HG03439 (cell line): Measurements from ENCODE around the gene CRB3.
"Not testable (repeated sequence)": the region's sequence is repeated elsewhere in the genome, so short reads cannot be mapped to it uniquely, and the experiment has no call there.

Experiments
- ATAC-seq: cut with Tn5 transposase; IDR thresholded peaks from one replicate; pipeline ENCODE4 v1.9.1; 2021; ENCODE audit warnings: mild to moderate bottlenecking, moderate library complexity; ENCODE audit not compliant: unreplicated experiment

CRB3 gene, protein sequence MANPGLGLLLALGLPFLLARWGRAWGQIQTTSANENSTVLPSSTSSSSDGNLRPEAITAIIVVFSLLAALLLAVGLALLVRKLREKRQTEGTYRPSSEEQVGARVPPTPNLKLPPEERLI

GRCh38 chr19:6464070-6464873 is at the start of gene CRB3:
CRB3 (plus strand) TSS chr19:6464271; CDS start chr19:6464702, 431 bp downstream.
- no peak for ATAC-seq

GRCh38 chr19:6414793-6415590 is 49.1 kb upstream of the CRB3 start:
- no peak for ATAC-seq

- ATAC-seq: no peak
Measured at GRCh38 chr19:6415591-6416190, 48.4 kb upstream of the CRB3 start.

DNA sequence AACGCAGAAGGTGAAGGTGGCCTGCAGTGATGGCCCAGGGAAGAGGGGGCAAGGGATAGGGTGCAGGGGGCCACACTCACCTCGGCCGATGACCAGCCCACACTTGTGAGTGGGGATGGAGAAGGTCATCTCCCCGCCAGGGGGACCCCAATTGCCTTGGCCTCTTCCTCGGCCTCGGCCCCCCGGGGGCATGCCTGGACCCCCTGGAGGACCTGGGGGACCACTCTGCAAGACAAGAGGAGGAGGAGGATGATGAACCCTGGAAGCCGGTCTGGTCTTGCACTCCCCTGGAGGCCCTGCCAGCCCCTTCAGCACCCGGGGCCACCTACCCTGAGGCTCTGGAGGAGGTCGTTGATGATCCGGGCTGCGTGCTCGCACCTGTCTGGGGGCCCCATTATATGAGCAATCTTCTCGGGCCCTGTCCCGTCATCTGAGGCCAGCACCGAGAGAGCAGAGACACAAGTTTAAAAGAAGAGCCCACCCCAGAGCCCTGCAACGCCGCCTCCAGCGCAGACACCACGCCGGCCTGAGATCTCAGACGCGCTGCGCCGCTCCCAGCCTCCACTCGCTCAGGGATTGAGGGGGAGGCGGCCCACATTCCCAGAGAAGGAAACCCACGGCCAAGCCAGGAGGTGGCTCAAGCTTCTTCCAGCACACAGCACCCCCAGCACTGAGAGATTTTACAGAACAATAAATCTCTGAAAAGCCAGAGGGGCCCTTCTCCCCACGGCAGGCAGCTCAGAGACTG is 47.2 kb upstream of the CRB3 start:
- ATAC-seq: no peak

DNA sequence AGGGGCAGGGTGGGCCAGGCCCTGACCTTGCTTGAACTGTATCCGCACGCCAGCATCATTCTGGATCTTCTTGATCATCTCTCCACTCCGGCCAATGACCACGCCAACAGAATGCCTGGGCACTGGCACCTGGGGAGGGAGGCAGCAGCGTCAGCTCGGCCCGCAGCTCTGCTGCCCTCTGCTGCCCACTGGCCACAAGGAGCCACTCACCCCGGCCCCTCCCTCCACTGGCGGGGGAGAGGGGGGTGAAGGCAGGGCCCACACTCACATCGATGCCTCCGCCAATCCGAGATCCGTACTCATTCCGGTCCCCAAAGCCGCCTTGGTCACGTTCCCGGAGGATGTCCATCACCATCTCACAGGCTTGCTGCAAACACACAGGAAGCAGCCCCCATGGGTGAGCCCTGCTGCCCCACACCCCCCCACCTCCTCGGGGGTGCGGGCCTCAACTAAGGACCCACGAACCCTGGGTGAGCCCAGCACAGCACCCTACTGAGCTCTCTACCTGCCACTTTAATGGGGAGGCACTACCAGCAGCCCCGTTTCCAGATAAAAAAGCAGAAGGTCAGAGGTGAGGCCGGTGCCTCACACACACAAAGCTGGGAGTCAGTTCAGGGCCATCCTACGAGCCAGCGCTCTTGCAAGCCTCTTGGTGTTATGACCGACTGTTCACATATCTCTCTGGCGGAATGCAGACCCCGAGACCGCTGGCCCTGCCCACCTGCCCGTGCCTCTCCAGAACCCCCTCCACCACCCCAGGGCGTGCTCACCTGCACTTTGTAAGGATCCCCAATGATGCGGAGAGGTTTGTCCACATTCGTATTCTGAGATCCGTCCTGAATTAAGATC is 46.1 kb upstream of the CRB3 start:
- no peak for ATAC-seq

- ATAC-seq: no peak
Measured at GRCh38 chr19:6418562-6418932, 45.5 kb upstream of the CRB3 start.

DNA sequence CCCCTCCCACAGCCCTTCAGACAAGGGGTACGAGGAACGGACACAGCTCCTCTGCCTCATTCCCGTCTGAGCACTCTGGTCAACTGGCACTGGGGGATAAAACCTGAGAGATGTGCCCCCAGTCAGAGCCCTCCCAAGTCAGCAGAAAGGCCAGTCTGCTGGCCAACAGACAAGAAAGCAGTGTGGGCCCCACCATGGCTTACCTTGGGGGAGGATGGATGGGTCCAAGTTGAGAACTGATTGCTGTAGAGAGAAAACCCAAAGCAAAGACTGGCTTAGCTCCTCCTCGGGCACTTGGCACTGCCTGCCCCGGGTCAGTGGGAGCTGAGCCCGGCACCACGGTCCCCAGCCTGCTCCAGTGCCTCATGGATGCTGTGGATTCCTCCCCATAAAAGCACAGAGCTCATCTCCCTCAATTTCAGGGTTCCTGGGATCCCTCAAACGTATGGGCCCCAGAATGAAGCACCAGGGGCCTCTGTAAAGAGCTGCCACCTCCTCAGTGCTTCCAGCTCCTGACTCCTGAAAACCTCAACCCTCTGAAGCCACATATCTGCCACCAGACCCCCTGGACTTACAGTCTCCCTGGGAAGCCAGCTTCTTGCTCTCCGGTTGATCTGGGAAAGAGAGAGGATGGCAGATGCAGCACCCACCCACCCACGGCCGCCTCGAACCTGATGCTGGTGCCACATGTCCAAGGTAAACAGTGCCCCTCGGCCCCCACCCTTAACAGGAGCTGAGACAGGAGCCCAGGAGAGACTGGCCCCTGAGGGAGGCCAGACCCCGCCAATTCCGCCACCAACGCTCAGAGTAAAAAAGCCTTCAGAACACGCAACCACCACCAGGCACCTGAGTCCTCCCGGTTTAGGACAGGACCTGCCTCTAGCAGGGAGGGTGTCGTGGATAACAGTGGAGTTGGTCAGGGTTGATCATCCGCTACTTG is 42.7 kb upstream of the CRB3 start:
- no peak for ATAC-seq

DNA sequence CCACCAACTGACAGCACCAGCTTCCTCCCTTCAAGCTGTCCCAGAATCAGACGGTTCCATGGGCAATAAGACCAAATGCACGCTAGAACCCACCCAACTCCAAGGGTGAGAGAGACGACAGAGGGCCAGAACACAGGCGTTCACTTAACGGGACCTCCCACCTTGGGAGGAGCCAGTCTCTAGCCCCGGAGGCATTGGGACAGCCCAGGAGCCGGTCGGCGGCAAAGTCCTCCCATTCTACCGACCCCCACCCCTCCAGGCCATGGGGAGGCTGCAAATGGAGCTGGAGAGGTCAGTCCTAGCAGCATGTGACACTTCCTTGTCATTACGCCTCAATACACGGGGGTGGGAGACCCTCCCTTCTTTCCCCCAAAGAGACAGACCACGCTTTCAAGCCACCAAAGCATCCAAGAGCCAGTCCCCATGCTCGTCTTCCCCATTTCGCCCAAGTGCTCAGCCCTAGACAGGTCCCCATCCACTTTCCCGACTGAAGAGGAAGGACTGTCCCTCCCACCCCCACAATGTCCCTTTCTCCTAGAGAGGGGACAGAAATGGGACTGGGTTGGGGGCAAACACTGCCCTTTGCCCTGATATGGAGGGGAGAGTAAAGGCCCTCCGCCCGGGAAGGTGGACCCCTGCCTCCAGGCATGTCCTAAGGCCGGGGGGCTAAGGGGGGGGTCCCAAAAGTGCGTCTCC is 40.4 kb upstream of the CRB3 start:
- no peak for ATAC-seq

DNA sequence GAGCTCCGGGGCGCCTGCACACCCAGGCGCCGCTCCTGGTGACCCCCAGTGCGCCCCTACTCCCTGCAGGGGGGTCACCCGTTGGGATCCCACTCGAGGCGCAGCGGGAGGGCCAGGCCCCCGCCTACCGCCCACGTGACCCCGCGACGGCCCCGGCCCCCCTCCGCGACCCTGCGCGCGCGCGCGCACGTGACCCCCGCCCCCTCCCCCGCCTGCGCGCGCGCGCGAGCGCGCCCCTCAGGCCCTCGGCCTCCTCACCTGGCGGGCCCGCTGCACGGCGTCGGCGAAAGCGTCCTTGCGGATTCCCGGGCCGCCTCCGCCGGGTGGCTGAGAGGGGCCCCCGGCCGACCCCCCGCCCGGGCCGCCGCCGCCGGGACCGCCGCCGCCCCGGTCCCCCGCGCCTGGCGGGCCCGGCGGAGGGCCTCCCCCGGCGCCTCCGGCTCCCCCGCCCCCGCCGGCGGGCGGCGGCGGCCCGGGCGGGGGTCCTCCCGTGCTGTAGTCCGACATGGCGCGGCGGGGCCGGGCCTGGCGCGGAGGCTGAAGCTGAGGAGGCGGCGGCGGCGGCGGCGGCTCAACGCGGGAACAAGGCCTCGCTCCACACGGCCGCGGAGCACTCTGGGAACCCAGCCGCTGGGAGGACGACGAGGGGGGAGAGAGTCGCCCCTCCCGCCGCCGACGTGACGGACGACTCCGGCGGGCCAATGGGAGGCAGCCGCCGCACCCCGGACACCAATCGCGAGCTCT is 39.7 kb upstream of the CRB3 start, which contains the start of gene KHSRP:
TSS of gene KHSRP (minus strand) at position 617 of the 744 bp plus-strand sequence. CDS start at position 507, 110 bp downstream.
- ATAC-seq: no peak

DNA sequence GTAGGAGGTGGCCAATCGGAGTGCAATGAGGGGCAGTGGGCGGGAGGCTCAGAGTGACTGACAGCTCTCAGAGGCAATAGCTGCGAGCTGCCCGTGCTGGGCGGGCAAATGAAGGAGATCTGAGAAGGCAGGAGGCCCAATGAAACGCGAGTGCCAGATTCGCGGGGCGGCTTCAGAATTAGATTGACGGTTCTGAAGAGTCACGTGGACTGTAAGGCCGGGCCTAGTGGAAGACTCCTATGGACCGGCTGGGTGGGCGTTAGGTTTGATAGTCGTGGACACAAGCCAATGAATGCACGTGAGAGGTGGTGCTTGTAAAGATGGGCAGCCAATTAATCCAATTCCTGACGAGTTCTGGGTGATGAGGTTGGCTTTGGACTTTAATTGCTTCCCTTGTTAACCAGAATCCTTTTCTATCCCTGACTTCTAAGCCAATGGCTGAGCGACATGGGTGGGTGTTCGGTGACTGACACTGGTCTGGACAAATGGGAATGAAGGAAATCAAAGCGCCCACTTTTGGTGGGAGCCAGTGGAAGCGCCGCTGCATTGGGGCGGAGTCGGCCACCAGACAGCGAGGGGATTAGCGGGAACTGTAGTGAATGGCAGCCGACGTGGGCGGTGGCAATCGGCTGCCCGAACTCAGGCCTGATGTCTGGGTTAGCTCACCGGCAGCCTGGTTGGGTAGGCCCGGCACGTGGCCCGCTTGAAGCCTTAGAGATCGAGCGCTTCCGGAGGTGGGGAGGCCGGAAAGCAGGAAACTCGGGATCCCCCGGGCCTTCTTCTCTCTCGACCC is 38.9 kb upstream of the CRB3 start:
- peak; percentile 85 for ATAC-seq

GRCh38 chr19:6425732-6426620 is 38.1 kb upstream of the CRB3 start:
- ATAC-seq: no peak

DNA sequence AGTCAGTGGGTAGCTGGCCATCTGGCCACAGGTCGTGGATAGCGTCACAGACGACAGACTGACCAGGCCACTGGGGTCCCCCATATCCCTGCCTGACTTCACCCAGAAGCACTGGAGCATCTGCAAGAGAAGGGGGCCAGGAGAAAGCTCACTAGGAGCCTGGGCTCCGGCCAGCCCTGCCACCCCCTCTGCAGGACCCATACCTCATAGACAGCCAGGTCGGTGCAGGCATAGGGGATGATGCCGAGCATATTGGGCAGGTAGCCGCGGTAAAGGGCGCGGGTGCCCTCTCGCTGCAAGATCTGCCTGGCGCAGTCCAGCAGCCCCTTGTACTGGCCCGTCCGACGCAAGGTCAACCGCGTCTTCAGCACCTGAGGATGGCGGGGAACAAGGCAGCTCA is 36.9 kb upstream of the CRB3 start:
- no peak for ATAC-seq

DNA sequence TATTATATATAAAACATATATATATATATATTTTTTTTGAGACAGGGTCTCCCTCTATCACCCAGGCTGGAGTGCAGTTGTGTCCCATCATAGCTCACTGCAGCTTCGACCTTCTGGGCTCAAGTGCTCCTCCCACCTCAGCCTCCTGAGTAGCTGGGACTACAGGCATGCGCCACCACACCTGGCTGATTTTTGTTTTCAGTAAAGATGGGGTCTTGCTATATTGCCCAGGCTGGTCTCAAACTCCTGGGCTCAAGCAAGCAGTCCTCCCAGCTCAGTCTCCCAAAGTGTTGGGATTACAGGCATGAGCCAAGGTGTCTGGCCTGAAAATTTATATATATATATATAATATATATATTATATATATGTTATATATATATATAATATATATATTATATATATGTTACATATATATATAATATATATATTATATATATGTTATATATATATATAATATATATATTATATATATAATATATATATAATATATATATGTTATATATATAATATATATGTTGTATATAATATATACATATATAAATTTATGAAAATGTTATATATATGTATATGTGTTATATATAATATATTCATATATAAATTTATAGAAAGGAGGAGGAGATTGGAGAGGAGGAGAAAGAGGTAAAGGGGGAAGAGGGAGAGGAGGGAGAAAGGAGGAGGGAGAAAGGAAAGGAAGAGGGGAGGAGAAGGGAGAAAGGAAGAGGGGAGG is 35.2 kb upstream of the CRB3 start:
- not testable (repeated sequence) for ATAC-seq

GRCh38 chr19:6429419-6430221 is 34.5 kb upstream of the CRB3 start:
- ATAC-seq: no peak
